Common myeloid progenitor, CD34-positive (primary cell): ENCODE measurements around the gene RLN3.

Experiments used
- CTCF ChIA-PET: fragments of 350-600 bp; sonication (Branson Sonifier 250); formaldehyde crosslinking; loops from one replicate; lab custom pipeline; 2021; ENCODE audit warnings: antibody characterized with exemption; lab: Charles Lee
- POLR2A ChIA-PET: fragments of 350-600 bp; sonication (Branson Sonifier 250); formaldehyde crosslinking; loops from one replicate; lab custom pipeline; 2021; ENCODE audit warnings: antibody characterized with exemption; lab: Charles Lee
- DNase-seq, 3 donors: peaks; one replicate each; pipeline versions ENCODE4 v3.0.0 to v3.0.0-alpha.2; 2013
- H3K27ac ChIP-seq, 2 experiments: 1 replicate in 1 of 2; 2 replicates in 1 of 2; pipeline ENCODE4 v1.7.0; 2013; ENCODE audit warnings: inconsistent platforms in 2 of 2, low read length in 2 of 2, mild to moderate bottlenecking in 2 of 2, low read depth in 1 of 2, moderate library complexity in 1 of 2; ENCODE audit not compliant: severe bottlenecking in 2 of 2, insufficient read depth in 1 of 2, poor library complexity in 1 of 2
- H3K27me3 ChIP-seq, 5 experiments: replicated peaks in 2 of 5; 1 replicate in 3 of 5; 2 replicates in 2 of 5; pipeline versions ENCODE4 v1.6.1 to v1.7.0; 2013; ENCODE audit warnings: low read length in 4 of 5, mild to moderate bottlenecking in 2 of 5, moderate library complexity in 2 of 5, inconsistent platforms in 1 of 5; ENCODE audit not compliant: insufficient read depth in 5 of 5, control insufficient read depth in 4 of 5
- H3K36me3 ChIP-seq, 4 experiments: 1 replicate in 2 of 4; 2 replicates in 2 of 4; pipeline versions ENCODE4 v1.6.1 to v1.7.0; 2013; ENCODE audit warnings: low read length in 3 of 4, control low read depth in 1 of 4, mild to moderate bottlenecking in 1 of 4; ENCODE audit not compliant: control insufficient read depth in 4 of 4, insufficient read depth in 4 of 4
- H3K4me1 ChIP-seq, 4 experiments: 1 replicate in 3 of 4; 2 replicates in 1 of 4; pipeline versions ENCODE4 v1.6.1 to v1.7.1; 2013; ENCODE audit warnings: low read length in 3 of 4, mild to moderate bottlenecking in 3 of 4, control low read depth in 1 of 4, inconsistent platforms in 1 of 4, moderate library complexity in 1 of 4; ENCODE audit not compliant: control insufficient read depth in 4 of 4, insufficient read depth in 4 of 4; ENCODE audit errors: control extremely low read depth in 1 of 4
- H3K4me3 ChIP-seq, 7 experiments: 1 replicate in 4 of 7; 2 replicates in 3 of 7; pipeline versions ENCODE4 v1.5.1 to v1.7.0; 2013; ENCODE audit warnings: mild to moderate bottlenecking in 7 of 7, low read length in 6 of 7, moderate library complexity in 6 of 7, inconsistent platforms in 2 of 7, low read depth in 2 of 7, control low read depth in 1 of 7; ENCODE audit not compliant: insufficient read depth in 4 of 7, control insufficient read depth in 1 of 7; ENCODE audit errors: extremely low read depth in 1 of 7
- H3K9me3 ChIP-seq, 5 experiments: 1 replicate in 4 of 5; 2 replicates in 1 of 5; pipeline versions ENCODE4 v1.6.1 to v1.7.1; 2013; ENCODE audit warnings: low read length in 4 of 5, mild to moderate bottlenecking in 2 of 5, inconsistent platforms in 1 of 5, low read depth in 1 of 5, moderate library complexity in 1 of 5; ENCODE audit not compliant: control insufficient read depth in 4 of 5, insufficient read depth in 2 of 5; ENCODE audit errors: control extremely low read depth in 1 of 5
- WGBS: methylation state at CpG from one replicate; pipeline ENCODE4 v1.1.5; 2013; ENCODE audit not compliant: insufficient coverage; 5-methylcytosine and 5-hydroxymethylcytosine counted together

Gene RLN3

DNA sequence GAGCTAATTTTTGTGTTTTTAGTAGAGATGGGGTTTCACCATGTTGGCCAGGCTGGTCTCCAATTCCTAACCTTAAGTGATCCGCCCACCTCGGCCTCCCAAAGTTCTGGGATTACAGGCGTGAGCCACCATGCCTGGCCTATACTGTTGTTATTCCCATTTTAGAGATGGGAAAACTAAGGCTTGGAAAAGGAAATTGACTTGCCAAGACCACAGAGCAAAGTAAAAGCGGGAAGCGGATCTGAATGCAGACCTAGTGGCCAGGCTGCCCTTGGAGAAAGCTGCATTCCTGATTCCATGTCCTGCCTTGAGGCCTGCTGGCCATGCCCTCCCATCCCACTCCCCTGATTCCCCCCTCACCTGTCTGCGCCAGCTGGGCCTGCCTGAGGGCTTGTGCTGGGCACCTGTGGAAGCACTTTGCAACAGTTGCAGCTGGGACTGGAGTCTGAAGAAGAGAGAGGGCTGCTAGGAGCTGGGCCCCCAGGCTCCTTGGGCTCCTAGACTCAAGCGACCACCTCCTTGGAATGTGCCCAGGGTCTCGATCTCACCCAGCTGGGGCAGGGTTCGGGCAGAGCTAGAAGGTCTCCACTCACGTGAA, 28.2 kb downstream of the RLN3 start:
- DNase-seq: no peak
- Histone ChIP-seq H3K4me3 (no peak overlapping the region), H3K27ac (no peak overlapping the region), H3K4me1 (peaks cover 0 to 18% (median 17%) of the 10 kb centered on the region in 4 experiments), H3K9me3 (no peaks in the 10 kb centered on the region), H3K36me3 (peaks cover 0 to 21% (median 10%) of the 10 kb centered on the region in 4 experiments), H3K27me3 (peaks cover 0 to 46% (median 11%) of the 10 kb centered on the region in 5 experiments)
- 99% methylated on average over 9 of the region's 10 CpGs for WGBS
- CTCF ChIA-PET: interaction anchor here (0.8 to 7.2 kb wide), 4 partner anchors 9 to 50 kb away, joined by 3 to 102 read pairs (median 4); partner anchors contain the start of genes IL27RA, MISP3 and RFX1
- POLR2A ChIA-PET: no interaction called here

DNA sequence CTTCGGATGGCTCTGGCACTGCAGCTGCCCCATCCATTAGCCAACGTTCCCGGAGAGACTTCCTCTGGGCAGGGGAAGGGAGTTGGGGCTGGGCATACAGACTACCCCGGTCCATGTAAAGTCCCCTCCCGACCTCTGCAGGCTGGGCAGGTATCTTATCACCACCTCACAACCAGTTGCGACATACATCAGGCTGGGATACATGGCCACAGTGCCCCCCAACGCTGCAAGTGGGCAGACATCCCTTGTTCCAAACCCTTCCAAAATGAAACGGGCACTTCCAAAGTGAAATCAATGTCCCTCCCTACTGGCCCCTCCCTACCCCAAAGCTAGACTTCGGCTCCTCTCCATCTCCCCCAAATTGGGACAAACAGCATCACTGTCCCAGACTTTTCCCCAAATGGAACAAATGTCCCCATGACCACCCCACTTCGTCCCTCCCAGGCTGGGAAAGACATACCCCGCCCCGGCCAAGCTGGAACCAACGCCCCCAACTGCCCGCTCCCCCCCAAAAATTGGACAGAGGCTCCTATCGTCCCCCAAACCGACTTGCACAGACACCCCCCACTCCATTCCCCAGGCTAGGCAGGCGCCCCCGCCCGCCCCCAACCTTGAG, 28.9 kb downstream of the RLN3 start:
- peak overlapping the region in 3 of 7 experiments; percentile 21 to 48 (median 36) for H3K4me3 ChIP-seq
- H3K27ac ChIP-seq: no peak overlapping the region
- no peak for DNase-seq
- H3K9me3 ChIP-seq: no peaks in the 10 kb centered on the region
- 58% methylated on average over 9 of the region's 19 CpGs for WGBS
- peaks cover 0 to 18% (median 17%) of the 10 kb centered on the region in 4 experiments for H3K4me1 ChIP-seq
- ChIA-PET POLR2A (no interaction called here), CTCF (interaction anchor here (0.8 to 7.2 kb wide), 5 partner anchors 8 to 176 kb away, joined by 3 to 102 read pairs (median 4); partner anchors contain the start of genes IL27RA and MISP3)
- peaks cover 0 to 49% (median 11%) of the 10 kb centered on the region in 5 experiments for H3K27me3 ChIP-seq
- peaks cover 0 to 16% (median 8%) of the 10 kb centered on the region in 4 experiments for H3K36me3 ChIP-seq

DNA sequence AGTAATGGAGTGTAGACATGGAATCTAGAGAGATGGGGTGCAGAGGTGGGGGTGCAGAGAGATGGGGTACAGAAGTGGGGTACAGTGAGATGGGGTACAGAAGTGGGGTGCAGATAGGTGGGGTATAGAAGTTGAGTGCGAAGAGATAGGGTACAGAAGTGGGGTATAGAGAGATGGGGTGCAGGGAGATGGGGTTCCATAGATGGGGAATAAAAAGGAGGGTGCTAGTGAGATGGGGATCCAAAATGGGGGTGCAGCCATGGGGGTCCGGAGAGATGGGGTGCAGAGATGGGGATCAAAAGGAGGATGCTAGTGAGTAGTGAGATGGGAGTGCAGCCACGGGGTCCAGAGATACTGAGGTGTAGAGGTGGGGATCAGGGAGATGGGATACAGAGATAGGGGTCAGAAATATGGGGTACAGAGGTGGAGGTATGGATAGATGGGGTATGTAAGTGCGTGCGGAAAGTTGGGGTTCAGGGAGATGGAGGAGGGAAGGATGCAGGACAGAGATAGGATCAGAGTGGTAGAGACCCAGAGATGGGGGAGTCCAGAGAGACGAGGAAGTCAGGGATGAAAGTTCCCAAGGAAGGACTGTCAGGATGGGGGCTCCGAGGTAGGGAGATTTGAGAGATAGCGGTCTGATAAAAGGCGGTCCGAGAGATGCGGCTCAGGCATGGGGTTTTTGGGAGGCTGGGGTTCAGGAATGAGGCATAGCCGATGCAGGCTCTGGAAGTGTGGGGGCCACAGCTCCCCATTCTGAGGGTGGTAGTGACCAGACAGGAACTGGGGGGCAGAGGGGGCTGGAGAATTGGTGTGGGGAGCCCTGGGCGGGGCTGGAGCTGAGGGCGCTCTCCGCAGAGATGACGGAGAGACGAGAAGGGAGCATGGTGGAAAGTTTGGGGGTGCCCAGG, 30.5 kb downstream of the RLN3 start:
- CTCF ChIA-PET: interaction anchor here (0.8 to 7.2 kb wide), 16 partner anchors 10 to 186 kb away, joined by 3 to 102 read pairs (median 4); partner anchors contain the start of genes IL27RA, MISP3 and RFX1
- Histone ChIP-seq H3K27me3 (peaks cover 0 to 49% (median 11%) of the 10 kb centered on the region in 5 experiments), H3K4me3 (peak overlapping the region in 2 of 7 experiments; percentile 31 to 57), H3K36me3 (peaks cover 0 to under 1% (median 0%) of the 10 kb centered on the region in 4 experiments), H3K27ac (no peak overlapping the region), H3K4me1 (peaks cover 0 to 18% (median 17%) of the 10 kb centered on the region in 4 experiments), H3K9me3 (no peaks in the 10 kb centered on the region)
- WGBS: 25% methylated on average over 15 of the region's 17 CpGs
- DNase-seq: no peak
- POLR2A ChIA-PET: interaction anchor here (1.0 kb wide), 1 partner anchor 13 kb away, joined by 3 read pairs; no protein-coding TSS in a partner anchor

DNA sequence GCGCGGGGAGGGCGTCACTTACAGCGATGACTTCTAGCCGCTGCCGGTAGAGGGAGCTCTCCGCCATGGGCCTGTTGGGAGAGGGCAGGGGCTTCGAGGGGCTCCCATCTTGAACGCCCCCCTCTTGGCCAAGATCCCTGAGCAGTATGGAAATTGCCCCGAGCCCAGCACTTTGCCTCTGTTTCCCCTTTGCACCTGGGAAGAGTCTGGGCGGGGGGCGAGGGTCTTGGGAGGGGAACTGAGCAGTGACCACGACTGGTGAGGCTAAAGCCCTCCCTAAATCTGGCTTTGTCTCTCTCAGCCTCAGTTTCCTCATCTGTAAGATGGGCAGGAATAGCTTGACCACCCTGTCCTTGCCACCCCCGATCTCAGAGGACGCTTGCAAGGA, 31.1 kb downstream of the RLN3 start:
- CTCF ChIA-PET: interaction anchor here (0.8 to 7.2 kb wide), 18 partner anchors 10 to 433 kb away, joined by 3 to 102 read pairs (median 4); partner anchors contain the start of genes IL27RA, MISP3 and RFX1
- H3K27me3 ChIP-seq: peaks cover 0 to 49% (median 11%) of the 10 kb centered on the region in 5 experiments

DNA sequence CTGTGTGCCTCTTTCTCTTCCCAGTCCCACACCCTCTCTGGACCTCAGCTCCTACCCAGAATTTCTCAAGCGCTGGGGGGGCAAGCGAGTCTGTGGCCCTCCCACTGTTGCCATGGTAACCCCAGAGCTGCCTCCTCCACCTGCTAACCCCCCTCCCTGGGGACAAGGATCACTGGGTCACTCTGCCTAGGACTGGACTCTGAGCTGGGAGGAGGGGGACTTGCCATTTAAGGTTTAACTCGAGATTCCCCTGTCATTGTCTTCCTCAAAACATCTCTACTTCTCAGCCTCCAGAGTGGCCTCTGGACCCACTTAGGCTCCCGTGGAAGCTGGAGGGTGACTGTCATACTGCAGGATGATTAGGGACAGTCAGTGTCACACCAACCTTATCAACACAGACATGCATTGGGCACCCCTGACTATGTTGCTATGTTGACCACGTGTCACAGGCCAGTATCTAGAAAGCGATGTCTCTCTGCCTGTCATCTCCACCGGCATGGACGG, 31.8 kb downstream of the RLN3 start:
- 52% methylated on average over 5 of the region's 8 CpGs for WGBS
- Histone ChIP-seq H3K4me3 (no peak overlapping the region), H3K9me3 (no peaks in the 10 kb centered on the region), H3K27me3 (peaks cover 0 to 49% (median 11%) of the 10 kb centered on the region in 5 experiments), H3K4me1 (peaks cover 0 to 17% (median 16%) of the 10 kb centered on the region in 4 experiments), H3K27ac (no peak overlapping the region), H3K36me3 (no peaks in the 10 kb centered on the region)
- CTCF ChIA-PET: interaction anchor here (0.9 to 7.2 kb wide), 19 partner anchors 11 to 432 kb away, joined by 3 to 102 read pairs (median 4); partner anchors contain the start of genes IL27RA, MISP3 and RFX1
- DNase-seq: no peak
- POLR2A ChIA-PET: interaction anchor here (0.7 kb wide), 1 partner anchor 935 kb away, joined by 3 read pairs; no protein-coding TSS in a partner anchor

More for the DNA sequence above, 31.1 kb downstream of the RLN3 start:
- POLR2A ChIA-PET: interaction anchor here (0.7 to 1.0 kb wide), 2 partner anchors 13 to 934 kb away, joined by 3 read pairs; no protein-coding TSS in a partner anchor
- H3K27ac ChIP-seq: no peak overlapping the region
- H3K4me1 ChIP-seq: peaks cover 0 to 18% (median 17%) of the 10 kb centered on the region in 4 experiments
- WGBS: 5% methylated on average over 10 of the region's 15 CpGs
- peak overlapping the region in 1 of 7 experiments; percentile 30 for H3K4me3 ChIP-seq
- no peaks in the 10 kb centered on the region for H3K36me3 ChIP-seq
- peak; percentile 44 to 66 (median 63) for DNase-seq
- H3K9me3 ChIP-seq: no peaks in the 10 kb centered on the region

DNA sequence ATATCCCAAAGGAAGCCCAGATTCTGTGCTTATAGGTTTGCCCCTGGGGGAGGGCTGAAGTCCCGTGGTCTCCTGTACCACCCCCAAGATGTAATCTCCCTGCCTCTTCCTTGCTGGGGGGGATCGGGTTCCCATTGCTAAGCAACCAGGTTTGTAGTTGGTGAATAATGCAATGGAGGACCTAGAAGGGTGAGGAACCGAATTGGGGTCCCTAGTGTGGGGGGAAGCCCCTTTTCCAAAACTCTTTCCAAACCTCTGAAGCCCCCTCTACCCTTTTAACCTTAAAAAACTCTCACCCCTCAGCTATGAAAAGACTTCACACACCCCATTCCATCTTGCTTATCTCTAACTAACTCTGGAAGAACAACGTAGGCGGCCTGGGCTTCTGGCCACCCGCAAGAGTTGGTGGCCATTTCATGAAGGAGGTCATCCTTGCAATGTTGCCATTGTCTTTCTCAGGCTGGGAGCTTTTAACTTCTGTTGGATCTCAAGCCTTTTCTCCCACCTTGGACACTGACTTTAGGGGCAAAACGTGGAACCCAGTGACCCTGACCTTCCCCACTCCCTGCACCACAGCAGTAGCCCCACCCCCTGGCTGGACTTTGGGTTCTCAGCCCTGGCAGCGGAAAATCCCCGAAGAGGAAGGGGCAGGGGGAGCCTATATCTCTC, 33.3 kb downstream of the RLN3 start:
- no peak for DNase-seq
- H3K4me1 ChIP-seq: peaks cover 0 to 17% (median 16%) of the 10 kb centered on the region in 4 experiments
- WGBS: 75% methylated on average over 4 of the region's 9 CpGs
- no peaks in the 10 kb centered on the region for H3K36me3 ChIP-seq
- no peak overlapping the region for H3K27ac ChIP-seq
- no peaks in the 10 kb centered on the region for H3K9me3 ChIP-seq
- ChIA-PET POLR2A (no interaction called here), CTCF (interaction anchor here (0.6 to 7.2 kb wide), 11 partner anchors 8 to 69 kb away, joined by 3 to 102 read pairs (median 4); partner anchors contain the start of gene MISP3)
- H3K27me3 ChIP-seq: peaks cover 0 to 42% (median 11%) of the 10 kb centered on the region in 5 experiments
- H3K4me3 ChIP-seq: no peak overlapping the region
